Measurements from ENCODE around the gene SH3GLB1.
A peak's percentile ranks its signal among the peaks of the same experiment; 100 is the strongest.
"Not testable (repeated sequence)": the region's sequence is repeated elsewhere in the genome, so short reads cannot be mapped to it uniquely, and the experiment has no call there.

The SH3GLB1 gene

GRCh38 chr1:86704458-86704971 is at the start of gene SH3GLB1:
Gene SH3GLB1, plus strand, starts transcription at chr1:86704576. Its CDS starts 324 bp downstream, at chr1:86704900.
- DNase-seq: peak; percentile 90

GRCh38 chr1:86658381-86658780 is 46.0 kb upstream of the SH3GLB1 start:
- not testable (repeated sequence) for DNase-seq

GRCh38 chr1:86666368-86666767 is 38.0 kb upstream of the SH3GLB1 start:
- DNase-seq: no peak

GRCh38 chr1:86687595-86687994 is 16.8 kb upstream of the SH3GLB1 start:
- peak; percentile 4 for DNase-seq

GRCh38 chr1:86692641-86693040 is 11.7 kb upstream of the SH3GLB1 start:
- peak; percentile 10 for DNase-seq

GRCh38 chr1:86695400-86695799 is 9.0 kb upstream of the SH3GLB1 start:
- DNase-seq: peak; percentile 3

GRCh38 chr1:86696522-86696921 is 7.9 kb upstream of the SH3GLB1 start:
- DNase-seq: no peak

GRCh38 chr1:86699186-86699585 is 5.2 kb upstream of the SH3GLB1 start:
- DNase-seq: no peak

GRCh38 chr1:86701731-86702130 is 2.6 kb upstream of the SH3GLB1 start:
- DNase-seq: no peak

- not testable (repeated sequence) for DNase-seq
Observed at GRCh38 chr1:86702954-86703494, 1.4 kb upstream of the SH3GLB1 start.

GRCh38 chr1:86703696-86704457 is 499 bp upstream of the SH3GLB1 start:
- peak; percentile 85 for DNase-seq

- peak; percentile 70 for DNase-seq
Observed at GRCh38 chr1:86704972-86705664, 742 bp downstream of the SH3GLB1 start.

- DNase-seq: no peak
Observed at GRCh38 chr1:86705665-86705985, 1.2 kb downstream of the SH3GLB1 start.

- peak; percentile 21 for DNase-seq
Observed at GRCh38 chr1:86706018-86706635, 1.8 kb downstream of the SH3GLB1 start.

GRCh38 chr1:86708920-86709319 is 4.5 kb downstream of the SH3GLB1 start:
- DNase-seq: no peak

- no peak for DNase-seq
Observed at GRCh38 chr1:86712088-86712860, 7.9 kb downstream of the SH3GLB1 start.

GRCh38 chr1:86713477-86713876 is 9.1 kb downstream of the SH3GLB1 start:
- DNase-seq: no peak

GRCh38 chr1:86714159-86714558 is 9.8 kb downstream of the SH3GLB1 start:
- DNase-seq: peak; percentile 0

GRCh38 chr1:86714561-86715244 is 10.3 kb downstream of the SH3GLB1 start:
- peak; percentile 2 for DNase-seq

- DNase-seq: no peak
Observed at GRCh38 chr1:86718786-86719185, 14.4 kb downstream of the SH3GLB1 start.

- DNase-seq: no peak
Observed at GRCh38 chr1:86731416-86731815, 27.0 kb downstream of the SH3GLB1 start.

- peak; percentile 39 for DNase-seq
Observed at GRCh38 chr1:86733340-86733739, 29.0 kb downstream of the SH3GLB1 start.
